ENCODE measurements around the gene OR5K1.

Gene OR5K1

DNA sequence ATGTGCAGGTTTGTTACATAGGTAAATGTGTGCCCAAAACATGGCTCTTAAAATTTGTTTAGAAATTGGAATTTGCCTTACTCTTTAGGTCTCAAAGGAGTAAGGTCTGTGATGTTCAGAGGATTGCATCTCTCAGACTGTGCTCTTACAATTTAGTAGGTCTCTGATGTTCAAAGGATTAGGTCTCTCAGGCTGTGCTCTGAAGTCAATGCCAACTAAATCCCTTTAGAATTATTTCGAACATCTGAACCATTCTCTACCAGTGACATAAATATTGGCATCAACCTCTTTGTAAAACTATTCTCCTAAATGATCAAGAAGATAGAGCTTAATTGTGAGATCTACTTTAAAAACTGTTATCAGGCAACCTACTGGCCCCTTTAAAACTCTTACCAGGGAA lies at the start of gene OR5K1:
Gene OR5K1, plus strand, starts transcription at position 301 of the 400 bp plus-strand sequence. CDS start 6,376 bp downstream, outside the sequence.
- no peak for DNase-seq

DNA sequence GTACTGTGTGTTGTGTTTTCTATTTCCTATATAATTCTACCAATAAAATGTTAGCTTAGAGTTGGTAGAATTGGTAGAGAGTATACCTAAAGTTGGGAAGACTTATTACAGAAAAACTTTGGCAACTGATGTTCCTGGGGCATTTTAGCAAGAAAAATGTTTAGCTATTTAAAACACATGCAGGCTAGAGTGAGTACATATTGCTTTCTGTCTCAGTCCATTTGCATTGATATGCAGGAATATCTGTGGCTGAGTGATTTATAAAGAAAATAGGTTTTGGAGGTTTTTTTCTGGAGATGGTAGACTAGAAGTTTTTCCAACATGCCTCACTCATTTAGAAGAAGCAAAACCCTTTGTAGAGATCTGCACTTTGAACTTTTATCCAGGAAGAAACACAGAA lies 30.4 kb upstream of the OR5K1 start:
- DNase-seq = no peak

GRCh38 chr3:98433764-98434163 lies 29.2 kb upstream of the OR5K1 start:
- DNase-seq = no peak

GRCh38 chr3:98434412-98434811 lies 28.6 kb upstream of the OR5K1 start:
- DNase-seq = no peak

- DNase-seq = no peak
These were observed 22.7 kb upstream of the OR5K1 start for GRCh38 chr3:98440283-98440682.

DNA sequence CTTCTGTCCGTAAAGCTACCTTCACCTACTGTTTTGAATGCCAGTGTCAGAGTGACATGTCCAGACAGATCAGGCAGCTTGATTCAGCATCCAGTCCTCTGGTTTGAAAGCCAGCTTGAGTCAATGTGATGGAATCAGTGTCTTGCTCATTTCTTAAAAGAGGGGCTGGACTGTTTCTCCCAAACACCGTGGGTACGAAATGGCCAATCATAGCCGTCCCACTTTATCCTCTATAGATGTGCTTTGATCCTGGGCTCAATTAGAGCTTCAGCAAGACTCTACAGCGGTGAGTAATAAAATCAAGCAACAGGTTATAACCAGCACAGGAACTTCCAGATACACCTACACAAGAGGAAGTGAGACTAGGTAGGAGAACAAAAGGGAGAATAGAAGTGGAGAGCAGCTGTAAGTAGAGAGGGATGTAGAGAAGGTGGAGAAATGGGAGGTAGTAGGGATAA lies 17.0 kb upstream of the OR5K1 start:
- no peak for DNase-seq

DNA sequence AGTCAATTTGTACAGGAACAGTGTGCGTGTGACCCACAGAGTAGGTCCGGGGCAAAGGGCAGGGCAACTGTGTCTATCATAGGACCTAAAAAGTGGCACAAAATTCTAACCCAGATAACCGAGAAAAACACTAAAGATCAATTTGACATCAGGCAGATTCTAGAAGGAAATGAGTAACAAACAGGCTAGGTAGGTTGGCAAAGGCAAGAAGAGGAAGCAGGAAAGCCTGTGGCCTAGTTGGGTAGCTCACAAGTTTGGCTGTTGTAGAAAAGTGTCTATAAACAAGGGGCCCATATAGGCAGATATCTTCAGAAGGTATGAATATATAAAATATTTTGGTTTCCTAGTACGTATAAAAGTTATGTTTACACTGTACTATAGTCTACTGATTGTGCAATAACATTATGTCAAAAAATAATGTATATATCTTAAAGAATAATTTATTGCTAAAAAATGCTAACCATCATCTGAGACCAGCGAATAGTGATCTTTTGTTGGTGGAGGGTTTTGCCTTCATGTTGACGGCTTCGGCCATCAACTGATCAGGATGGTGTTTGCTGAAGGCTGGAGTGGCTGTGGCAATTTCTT lies 13.3 kb upstream of the OR5K1 start:
- no peak for DNase-seq

DNA sequence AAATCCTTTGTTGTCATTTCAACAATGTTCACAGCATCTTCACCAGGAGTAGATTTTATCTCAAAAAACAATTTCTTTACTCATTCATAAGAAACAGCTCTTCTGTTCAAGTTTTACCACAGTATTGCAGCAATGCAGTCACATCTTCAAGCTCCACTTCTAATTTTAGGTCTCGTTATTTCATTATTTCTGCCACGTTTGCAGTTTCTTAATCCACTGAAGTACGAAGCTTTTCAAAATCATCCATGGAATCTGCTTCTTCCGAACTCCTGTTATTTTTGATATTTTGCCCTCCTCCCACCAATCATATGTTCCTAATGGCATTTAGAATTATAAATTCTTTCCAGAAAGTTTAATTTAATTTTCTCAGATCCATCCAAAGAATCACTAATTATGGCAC lies 12.6 kb upstream of the OR5K1 start:
- no peak for DNase-seq

GRCh38 chr3:98453827-98454226 lies 9.2 kb upstream of the OR5K1 start:
- DNase-seq = no peak

GRCh38 chr3:98454929-98455328 lies 8.1 kb upstream of the OR5K1 start:
- no peak for DNase-seq

- no peak for DNase-seq
These were observed 5.5 kb upstream of the OR5K1 start for GRCh38 chr3:98457543-98457942.

GRCh38 chr3:98460220-98460619 lies 2.8 kb upstream of the OR5K1 start:
- DNase-seq = no peak

GRCh38 chr3:98482717-98483482 lies 19.9 kb downstream of the OR5K1 start:
- DNase-seq = no peak

- DNase-seq = no peak
These were observed 20.6 kb downstream of the OR5K1 start for GRCh38 chr3:98483626-98484025.

DNA sequence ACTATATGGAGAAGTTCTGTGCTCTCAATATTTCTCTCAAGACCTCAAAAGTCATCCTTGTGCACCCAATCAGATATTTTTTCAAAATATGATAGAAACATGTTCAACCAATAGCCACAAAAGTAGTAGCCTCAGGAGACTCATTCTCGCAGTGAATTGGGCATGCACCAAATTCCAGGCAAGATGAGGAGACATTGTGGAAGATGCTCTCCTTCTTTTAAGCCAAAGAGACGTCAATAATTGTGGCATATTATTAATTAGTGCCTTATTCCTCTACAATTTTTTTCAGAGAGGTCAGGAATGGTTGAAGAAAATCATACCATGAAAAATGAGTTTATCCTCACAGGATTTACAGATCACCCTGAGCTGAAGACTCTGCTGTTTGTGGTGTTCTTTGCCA lies 34.4 kb downstream of the OR5K1 start, which contains the start of gene OR5K2:
Gene OR5K2, plus strand, starts transcription at position 301 of the 400 bp plus-strand sequence. Its CDS starts 0 bp downstream, at position 301.
- DNase-seq = no peak

GRCh38 chr3:98500019-98500418 lies 37.0 kb downstream of the OR5K1 start:
- DNase-seq = no peak

DNA sequence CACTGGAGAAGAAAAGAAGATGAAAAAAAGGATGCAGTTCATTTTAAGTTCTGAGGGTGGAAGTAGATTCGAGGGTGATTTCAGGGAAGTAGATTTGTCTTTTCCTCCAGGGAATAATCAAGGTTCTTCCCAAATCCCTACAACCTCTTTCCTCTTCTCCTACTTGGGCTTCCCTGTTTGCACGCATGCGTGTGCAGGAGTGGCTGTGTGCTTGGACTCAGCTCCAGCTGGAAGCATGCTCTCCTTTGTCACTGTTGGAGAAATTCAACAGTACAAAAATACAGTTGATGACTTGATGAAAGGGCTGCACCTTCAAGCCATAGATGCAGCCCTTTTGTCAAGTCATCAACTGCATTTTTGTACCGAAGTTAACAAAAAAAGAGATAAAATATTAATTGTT lies 38.3 kb downstream of the OR5K1 start:
- no peak for DNase-seq

DNA sequence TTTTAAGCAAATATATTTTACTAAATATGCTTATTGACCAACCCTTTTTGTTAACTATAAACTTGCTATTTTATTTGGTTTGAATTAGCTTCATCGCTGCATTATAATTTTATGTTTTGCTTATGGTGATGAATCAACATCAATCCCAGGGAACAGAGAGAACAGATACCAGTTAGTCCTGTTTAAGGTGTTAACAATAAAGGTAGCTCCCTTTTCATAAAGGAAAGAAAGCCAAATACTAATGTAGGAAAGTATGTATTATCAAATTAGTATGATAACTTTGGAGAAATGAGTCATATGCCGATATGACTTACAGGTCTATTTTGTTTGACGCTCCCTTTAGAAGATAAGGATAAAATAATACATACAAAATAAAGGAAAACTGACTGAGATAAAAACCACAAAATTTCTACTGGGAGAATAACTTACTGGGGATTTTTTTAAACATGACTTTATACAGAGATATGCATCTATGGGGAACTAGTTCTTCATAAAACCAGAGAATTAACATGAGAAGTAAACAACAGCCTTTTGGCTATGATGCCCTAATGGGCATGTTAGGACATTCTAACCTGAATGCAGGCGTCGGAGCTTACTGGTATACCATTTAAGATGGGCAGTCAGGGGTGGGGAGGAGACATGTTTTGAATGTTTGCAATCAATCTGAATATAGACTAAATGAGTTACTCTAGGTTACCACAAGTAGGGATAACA lies 39.0 kb downstream of the OR5K1 start:
- DNase-seq = no peak

DNA sequence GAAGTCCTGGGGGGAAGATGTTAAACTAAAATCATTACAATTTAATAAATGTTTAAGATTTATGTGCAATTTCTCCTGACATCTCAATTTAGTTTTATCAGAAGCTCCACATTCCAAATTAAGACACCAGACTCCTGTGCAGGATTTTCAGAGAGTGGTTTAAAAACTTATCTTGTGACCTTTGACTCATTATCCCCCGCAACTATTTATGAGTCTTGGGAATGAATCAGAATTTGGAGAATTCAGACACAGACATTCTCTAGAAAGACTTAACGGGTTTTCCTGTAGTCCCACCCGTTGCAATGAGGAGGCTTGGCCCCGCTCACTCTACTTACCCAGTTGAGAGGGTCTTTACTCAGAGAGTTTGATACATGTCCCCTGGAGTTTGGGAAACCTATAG lies 41.5 kb downstream of the OR5K1 start:
- DNase-seq = no peak

DNA sequence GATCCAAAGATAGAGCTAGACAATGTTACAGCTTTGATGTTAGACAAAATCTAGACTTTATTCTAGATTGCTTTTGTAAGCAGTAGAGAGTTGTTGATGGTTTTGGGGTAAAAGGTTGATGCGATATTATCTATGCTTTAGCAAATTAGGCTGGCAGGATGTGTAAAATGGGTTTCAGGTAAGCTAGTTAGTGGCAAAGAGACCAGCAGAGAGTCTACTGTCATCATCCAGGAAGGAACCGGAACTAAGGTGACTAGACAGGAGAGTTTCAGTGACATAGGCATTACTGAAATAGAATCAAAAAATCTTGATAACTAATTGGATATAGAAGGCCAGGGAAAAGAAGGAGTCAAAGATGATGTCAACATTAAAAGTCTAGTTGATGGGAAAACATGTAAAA lies 45.6 kb downstream of the OR5K1 start:
- DNase-seq = no peak

DNA sequence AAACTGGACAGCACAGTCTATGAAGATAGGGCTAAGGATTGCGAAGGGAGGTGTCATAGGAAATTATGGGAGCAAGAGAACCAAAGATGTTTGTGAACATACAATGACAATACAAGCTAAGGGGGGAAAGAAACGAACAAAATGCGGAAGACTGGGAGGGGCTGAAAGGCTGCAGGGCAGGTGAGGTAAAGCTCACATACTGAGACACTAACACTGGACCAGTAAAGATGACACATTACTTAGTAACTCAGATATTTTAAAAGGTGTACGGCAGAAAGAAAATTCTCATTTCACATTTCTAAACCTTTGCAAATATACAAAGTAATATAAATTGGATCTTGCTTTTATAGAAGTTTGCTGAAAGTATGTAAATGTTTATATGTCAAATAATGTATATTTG lies 49.6 kb downstream of the OR5K1 start:
- DNase-seq = no peak

DNA sequence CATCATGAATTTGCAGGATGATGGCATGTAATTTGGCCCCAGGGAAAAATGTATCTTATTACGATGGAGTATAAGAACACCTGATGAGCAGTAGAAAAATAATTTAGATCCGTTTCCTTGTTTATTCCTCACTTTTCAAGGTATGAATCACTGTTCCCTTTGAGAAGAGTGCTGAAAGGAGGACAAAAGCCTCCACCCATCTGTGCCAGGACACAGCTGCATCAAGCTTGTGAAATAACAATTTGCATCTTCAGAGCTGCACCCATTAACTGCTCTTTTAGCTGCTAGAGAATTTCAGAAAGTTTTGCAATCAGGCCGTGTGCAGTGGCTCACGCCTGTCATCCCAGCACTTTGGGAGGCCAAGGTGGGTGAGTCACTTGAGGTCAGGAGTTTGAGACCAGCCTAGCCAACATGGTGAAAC lies 50.1 kb downstream of the OR5K1 start:
- DNase-seq = no peak

DNA sequence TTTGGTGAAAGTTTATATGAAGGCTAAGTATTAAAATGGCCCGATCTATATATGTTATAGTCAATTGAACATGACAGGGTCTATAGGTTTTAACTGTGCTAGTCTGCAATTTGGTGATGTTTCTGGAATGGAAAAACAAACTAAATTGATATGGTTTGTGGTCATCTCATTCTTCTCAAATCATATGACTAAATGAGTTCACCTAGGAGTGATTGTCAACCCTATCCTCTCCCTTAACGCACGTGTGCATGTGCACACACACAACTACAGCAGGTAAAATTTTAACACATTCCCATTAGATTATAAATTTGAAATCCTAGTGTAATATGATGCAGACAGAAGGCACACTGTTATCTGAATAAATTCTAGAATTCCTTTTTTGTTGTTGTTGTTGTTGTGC lies 50.7 kb downstream of the OR5K1 start:
- DNase-seq = no peak

DNA sequence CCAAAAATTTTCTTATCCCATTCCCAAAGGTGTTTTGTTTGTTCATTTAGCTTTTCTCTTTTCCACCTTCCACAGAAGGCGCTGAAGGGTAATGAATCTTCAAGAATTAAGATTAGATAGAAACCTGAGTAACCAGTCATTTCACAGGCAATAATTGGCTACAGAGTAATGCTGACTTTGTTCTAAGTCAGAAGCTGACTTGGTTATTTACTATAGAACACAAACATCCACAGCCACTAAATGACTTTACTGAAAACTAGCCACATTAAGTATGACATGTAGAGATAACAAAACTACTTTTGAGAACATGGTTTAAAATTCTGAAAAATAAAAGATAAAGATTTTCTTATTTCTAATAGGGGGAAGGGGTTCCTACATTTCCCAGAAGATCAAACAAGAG lies 51.9 kb downstream of the OR5K1 start:
- no peak for DNase-seq

All from activated naive CD4-positive, alpha-beta T cell treated with Interleukin-2 at 50 U/mL for 16 hours (primary cell).